Stimulated activated CD8-positive, alpha-beta memory T cell treated with anti-CD3 and anti-CD28 coated beads, Interleukin-7, amount 100 ng/mL, for 24 hours (primary cell): ENCODE data around the gene RUNX2.

Source experiments
- DNase-seq: peaks from one replicate; pipeline ENCODE4 v3.0.0-alpha.2; 2020; ENCODE audit warnings: low read depth

The RUNX2 gene

GRCh38 chr6:45415315-45415714 is 87.2 kb downstream of the RUNX2 start:
- DNase-seq: no peak

- no peak for DNase-seq
Observed at GRCh38 chr6:45415788-45416518, 87.8 kb downstream of the RUNX2 start.

GRCh38 chr6:45416700-45417099 is 88.6 kb downstream of the RUNX2 start:
- DNase-seq: no peak

GRCh38 chr6:45417436-45417835 is 89.3 kb downstream of the RUNX2 start:
- DNase-seq: no peak

DNA sequence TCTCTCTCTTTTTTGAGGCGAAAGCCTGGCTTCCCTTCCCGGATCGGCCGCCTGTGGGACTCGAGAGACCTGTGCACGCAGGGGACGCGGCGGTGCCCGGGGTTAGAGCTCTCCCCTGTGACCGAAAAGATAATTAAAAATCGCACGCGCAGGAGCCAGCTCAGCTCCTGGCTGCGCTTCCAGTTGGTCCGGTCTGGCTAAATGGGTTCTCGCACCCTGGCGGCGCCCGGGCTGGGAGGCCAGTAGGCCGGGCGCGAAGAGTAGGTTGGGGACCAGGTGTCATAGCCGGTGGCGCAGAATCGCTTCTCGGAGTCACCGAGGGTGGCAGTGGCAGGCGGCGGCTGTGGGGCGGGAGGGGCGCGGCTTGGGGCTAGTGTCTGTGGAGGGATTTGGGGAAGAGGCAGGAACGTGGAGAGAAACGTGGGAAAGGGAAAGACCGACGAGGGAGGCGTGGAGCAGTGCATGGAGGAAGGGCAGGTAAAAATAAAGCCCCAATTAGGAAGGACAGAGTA is 91.5 kb downstream of the RUNX2 start:
- DNase-seq: peak; percentile 35

- DNase-seq: peak; percentile 39
Observed at GRCh38 chr6:45420083-45420908, 92.2 kb downstream of the RUNX2 start.

- no peak for DNase-seq
Observed at GRCh38 chr6:45420909-45421708, 93.0 kb downstream of the RUNX2 start.

GRCh38 chr6:45421709-45422502 is 93.8 kb downstream of the RUNX2 start:
- no peak for DNase-seq

- DNase-seq: no peak
Observed at GRCh38 chr6:45422503-45423110, 94.5 kb downstream of the RUNX2 start.

- no peak for DNase-seq
Observed at GRCh38 chr6:45423111-45423823, 95.1 kb downstream of the RUNX2 start.

GRCh38 chr6:45423824-45424450 is 95.8 kb downstream of the RUNX2 start:
- DNase-seq: no peak

DNA sequence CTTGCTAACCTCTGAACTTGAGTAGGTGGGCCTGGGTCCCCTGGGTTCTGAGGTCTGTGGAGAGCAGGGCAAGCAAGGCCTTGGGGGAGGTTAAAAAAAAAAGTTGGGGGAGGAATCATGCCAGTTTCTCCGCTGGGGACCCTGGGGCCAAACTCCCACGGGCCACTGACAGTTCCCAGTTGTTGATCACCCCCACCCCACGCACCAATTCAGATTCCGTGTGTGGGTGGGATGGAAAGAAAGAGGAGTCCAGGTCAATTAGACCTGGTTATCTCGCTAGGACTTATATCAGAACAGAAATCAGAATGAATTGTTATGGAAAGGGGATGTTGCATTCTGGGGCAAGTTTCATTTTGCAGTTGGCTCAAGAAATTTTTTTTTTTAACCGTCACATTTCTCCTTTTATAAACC is 96.3 kb downstream of the RUNX2 start:
- no peak for DNase-seq

GRCh38 chr6:45426251-45426650 is 98.1 kb downstream of the RUNX2 start:
- no peak for DNase-seq

DNA sequence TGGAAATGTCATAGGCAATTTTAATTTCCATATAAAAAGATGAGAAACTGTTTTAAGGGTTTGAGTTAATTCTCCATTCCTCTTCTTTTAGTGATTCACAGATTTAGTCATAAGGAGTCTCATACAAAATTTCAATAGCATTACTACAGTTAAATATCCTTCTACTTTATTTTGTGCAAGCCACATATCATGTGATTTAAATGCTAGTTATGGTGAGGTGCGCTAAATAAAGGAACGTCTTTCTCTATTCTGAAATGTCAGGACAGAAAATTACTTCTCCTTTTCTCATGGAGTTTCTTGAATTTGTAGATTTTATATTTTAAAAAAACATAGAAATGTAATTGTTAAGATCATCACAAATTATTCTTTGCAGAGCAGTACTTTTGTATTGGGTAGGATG is 99.6 kb downstream of the RUNX2 start:
- no peak for DNase-seq

- DNase-seq: no peak
Observed at GRCh38 chr6:45428727-45429126, 100.6 kb downstream of the RUNX2 start.

DNA sequence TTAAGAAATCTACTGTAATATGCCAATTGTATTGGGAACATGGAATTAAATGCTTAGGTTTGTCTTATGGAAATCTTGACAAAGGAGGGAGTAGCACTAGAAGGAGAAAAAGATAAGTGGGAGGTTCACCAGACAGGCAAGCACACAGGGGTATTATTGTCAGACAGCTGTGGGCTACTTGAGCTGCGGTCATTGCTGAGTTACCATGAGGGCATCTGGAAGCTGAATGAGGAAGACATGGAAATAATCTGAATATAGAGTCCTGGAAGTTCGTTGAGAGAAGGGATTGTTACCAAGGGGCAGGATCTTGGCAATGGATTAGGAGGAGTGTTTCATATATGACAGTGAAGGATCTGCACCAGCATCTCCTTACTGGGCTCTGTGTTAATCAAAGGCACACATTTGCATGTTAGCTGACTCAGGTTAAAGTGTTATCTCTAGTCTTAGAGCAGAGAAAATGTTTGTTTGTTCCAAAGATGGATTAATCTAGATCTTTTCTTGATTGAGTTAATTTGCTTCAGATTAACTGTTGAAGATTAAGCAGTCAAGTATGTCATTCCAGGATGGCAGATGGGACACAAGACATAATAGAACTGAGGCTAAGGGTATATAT is 102.6 kb downstream of the RUNX2 start:
- DNase-seq: no peak

GRCh38 chr6:45431317-45432065 is 103.4 kb downstream of the RUNX2 start:
- DNase-seq: no peak

- no peak for DNase-seq
Observed at GRCh38 chr6:45432977-45433376, 104.8 kb downstream of the RUNX2 start.
